ENCODE measurements around the gene BRCA1. TPM values are rescaled to one million over a fixed set of nuclear protein-coding genes. Genes with fewer than 3 reads are reported as not detected.
"Not testable (repeated sequence)": the region's sequence is repeated elsewhere in the genome, so short reads cannot be mapped to it uniquely, and the experiment has no call there.

BRCA1 gene
- total and polyA plus RNA-seq, 7 donors: 0.60 to 10.2 (median 5.6) TPM

- no peaks in the 10 kb centered on the region for H3K4me1 ChIP-seq
- H3K9me3 ChIP-seq: no peaks in the 10 kb centered on the region
- H3K27me3 ChIP-seq: no peaks in the 10 kb centered on the region
- WGBS, 2 donors: 96 to 97% methylated on average over 19 of the region's 19 CpGs
- TF ChIP-seq CTCF (IDR thresholded peaks at IDR 0.05): no peak
- TF ChIP-seq EP300 (IDR thresholded peaks at IDR 0.05): no peak
- TF ChIP-seq POLR2AphosphoS5 (IDR thresholded peaks at IDR 0.05): no peak
- TF ChIP-seq POLR2A (IDR thresholded peaks at IDR 0.05): no peak
- H3K4me3 ChIP-seq: no peak overlapping the region
- intact Hi-C loops (cut with DNase I): no loop called here
- peaks cover 0 to 38% (median 3%) of the 10 kb centered on the region in 4 donors for H3K36me3 ChIP-seq
- no peak overlapping the region for H3K27ac ChIP-seq
- DNase-seq: peak; percentile 34
Measured at GRCh38 chr17:43135454-43135819, 10.3 kb upstream of the BRCA1 start.

GRCh38 chr17:43134774-43135453, 9.8 kb upstream of the BRCA1 start:
- Histone ChIP-seq H3K4me3 (no peak overlapping the region), H3K36me3 (peaks cover 0 to 38% (median 3%) of the 10 kb centered on the region in 4 donors), H3K9me3 (no peaks in the 10 kb centered on the region), H3K27me3 (no peaks in the 10 kb centered on the region), H3K27ac (no peak overlapping the region), H3K4me1 (no peaks in the 10 kb centered on the region)
- no peak for TF ChIP-seq POLR2AphosphoS5 (IDR thresholded peaks at IDR 0.05)
- TF ChIP-seq EP300 (IDR thresholded peaks at IDR 0.05): no peak
- no peak for TF ChIP-seq POLR2A (IDR thresholded peaks at IDR 0.05)
- TF ChIP-seq CTCF (IDR thresholded peaks at IDR 0.05): no peak
- WGBS, 2 donors: 96 to 97% methylated on average over 25 of the region's 25 CpGs
- intact Hi-C loops (cut with DNase I): no loop called here
- peak; percentile 35 for DNase-seq

GRCh38 chr17:43133439-43133838, 8.3 kb upstream of the BRCA1 start:
- peak; percentile 18 for DNase-seq
- H3K36me3 ChIP-seq: peaks cover 0 to 38% (median 3%) of the 10 kb centered on the region in 4 donors
- H3K9me3 ChIP-seq; H3K4me1 ChIP-seq; H3K27me3 ChIP-seq; intact Hi-C loops (cut with DNase I); H3K27ac ChIP-seq; H3K4me3 ChIP-seq: not testable (repeated sequence)
- 94 to 95% methylated on average over 5 of the region's 5 CpGs for WGBS, 2 donors

GRCh38 chr17:43132117-43132516, 7.0 kb upstream of the BRCA1 start:
- DNase-seq: peak; percentile 25
- no peaks in the 10 kb centered on the region for H3K4me1 ChIP-seq
- H3K27me3 ChIP-seq: no peaks in the 10 kb centered on the region
- H3K36me3 ChIP-seq: peaks cover 0 to 38% (median 3%) of the 10 kb centered on the region in 4 donors
- H3K9me3 ChIP-seq: no peaks in the 10 kb centered on the region
- no peak overlapping the region for H3K4me3 ChIP-seq
- TF ChIP-seq CTCF (IDR thresholded peaks at IDR 0.05) (no peak), POLR2AphosphoS5 (IDR thresholded peaks at IDR 0.05) (no peak), POLR2A (IDR thresholded peaks at IDR 0.05) (no peak), EP300 (IDR thresholded peaks at IDR 0.05) (no peak)
- no peak overlapping the region for H3K27ac ChIP-seq
- intact Hi-C loops (cut with DNase I): no loop called here
- WGBS, 2 donors: 90 to 93% methylated on average over 2 of the region's 2 CpGs

GRCh38 chr17:43129671-43130010, 4.5 kb upstream of the BRCA1 start:
- 89 to 90% methylated on average over 11 of the region's 11 CpGs for WGBS, 2 donors
- Histone ChIP-seq H3K4me3 (no peak overlapping the region), H3K4me1 (peaks cover 0 to 18% (median 14%) of the 10 kb centered on the region in 4 donors), H3K27ac (peak overlapping the region in 3 of 4 donors; percentile 9 to 60 (median 28)), H3K27me3 (no peaks in the 10 kb centered on the region), H3K9me3 (no peaks in the 10 kb centered on the region), H3K36me3 (peaks cover 0 to 29% (median under 1%) of the 10 kb centered on the region in 4 donors)
- no peak for DNase-seq
- intact Hi-C loops (cut with DNase I): loop anchor here (5.0 kb wide), 1 partner anchor 102 kb away; the partner anchor contains the start of gene RND2
- TF ChIP-seq POLR2AphosphoS5 (IDR thresholded peaks at IDR 0.05): no peak
- TF ChIP-seq POLR2A (IDR thresholded peaks at IDR 0.05): no peak
- no peak for TF ChIP-seq CTCF (IDR thresholded peaks at IDR 0.05)
- no peak for TF ChIP-seq EP300 (IDR thresholded peaks at IDR 0.05)

- H3K4me1 ChIP-seq: peaks cover 0 to 24% (median 20%) of the 10 kb centered on the region in 4 donors
- intact Hi-C loops (cut with DNase I): loop anchor here (5.0 kb wide), 1 partner anchor 100 kb away; the partner anchor contains the start of gene RND2
- not testable (repeated sequence) for H3K4me3 ChIP-seq, H3K27me3 ChIP-seq, H3K36me3 ChIP-seq, H3K9me3 ChIP-seq, H3K27ac ChIP-seq, DNase-seq
- WGBS, 2 donors: 90 to 95% methylated on average over 6 of the region's 6 CpGs
Measured at GRCh38 chr17:43127333-43127876, 2.2 kb upstream of the BRCA1 start.
